ENCODE measurements around the gene PSMB7. TPM values are rescaled to one million over a fixed set of nuclear protein-coding genes. Genes with fewer than 3 reads are reported as not detected.

The PSMB7 gene
- total RNA-seq, 1 donor from 2014 or later, result 120 TPM

DNA sequence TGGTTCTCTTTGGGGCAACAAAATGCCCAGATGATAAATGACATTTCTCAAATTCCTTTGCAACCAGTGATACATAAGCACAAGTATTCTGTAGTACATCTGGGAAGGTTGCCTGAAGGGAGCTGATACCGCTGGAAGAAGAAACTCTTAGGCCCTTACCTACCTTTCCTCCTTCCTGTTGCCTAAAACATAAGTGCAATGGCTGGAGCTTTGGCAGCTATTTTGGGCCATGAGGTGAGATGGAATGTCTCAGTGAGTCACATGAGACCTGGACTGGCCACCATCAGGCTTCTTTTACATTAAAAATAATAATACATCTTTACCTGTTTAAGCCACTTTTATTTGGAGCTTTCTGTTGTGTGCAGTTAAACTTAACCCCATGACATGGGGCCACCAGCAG is 23.8 kb upstream of the PSMB7 start:
- CTCF ChIA-PET, result no interaction called here
- intact Hi-C loops (cut with micrococcal nuclease), result no loop called here

GRCh38 chr9:124438091-124438490 is 22.8 kb upstream of the PSMB7 start:
- H3K36me3 Mint-ChIP-seq (ENCODE audit: low read depth), result no peaks in the 10 kb centered on the region
- intact Hi-C loops (cut with micrococcal nuclease), result no loop called here
- TF ChIP-seq, protein P1, sequence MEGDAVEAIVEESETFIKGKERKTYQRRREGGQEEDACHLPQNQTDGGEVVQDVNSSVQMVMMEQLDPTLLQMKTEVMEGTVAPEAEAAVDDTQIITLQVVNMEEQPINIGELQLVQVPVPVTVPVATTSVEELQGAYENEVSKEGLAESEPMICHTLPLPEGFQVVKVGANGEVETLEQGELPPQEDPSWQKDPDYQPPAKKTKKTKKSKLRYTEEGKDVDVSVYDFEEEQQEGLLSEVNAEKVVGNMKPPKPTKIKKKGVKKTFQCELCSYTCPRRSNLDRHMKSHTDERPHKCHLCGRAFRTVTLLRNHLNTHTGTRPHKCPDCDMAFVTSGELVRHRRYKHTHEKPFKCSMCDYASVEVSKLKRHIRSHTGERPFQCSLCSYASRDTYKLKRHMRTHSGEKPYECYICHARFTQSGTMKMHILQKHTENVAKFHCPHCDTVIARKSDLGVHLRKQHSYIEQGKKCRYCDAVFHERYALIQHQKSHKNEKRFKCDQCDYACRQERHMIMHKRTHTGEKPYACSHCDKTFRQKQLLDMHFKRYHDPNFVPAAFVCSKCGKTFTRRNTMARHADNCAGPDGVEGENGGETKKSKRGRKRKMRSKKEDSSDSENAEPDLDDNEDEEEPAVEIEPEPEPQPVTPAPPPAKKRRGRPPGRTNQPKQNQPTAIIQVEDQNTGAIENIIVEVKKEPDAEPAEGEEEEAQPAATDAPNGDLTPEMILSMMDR (IDR thresholded peaks at IDR 0.05), result no peak
- no peak for DNase-seq
- peaks cover 19% of the 10 kb centered on the region for H3K27me3 Mint-ChIP-seq
- no peak for ATAC-seq (ENCODE audit: low read depth)
- ChIA-PET POLR2A (no interaction called here), CTCF (no interaction called here)
- no peaks in the 10 kb centered on the region for H3K9me3 Mint-ChIP-seq
- no peaks in the 10 kb centered on the region for H3K4me1 Mint-ChIP-seq
- H3K4me3 Mint-ChIP-seq, result no peak overlapping the region
- H3K27ac Mint-ChIP-seq, result no peak overlapping the region

More for the DNA sequence above, 23.8 kb upstream of the PSMB7 start:
- no peak overlapping the region for H3K27ac Mint-ChIP-seq
- DNase-seq (no peak), ATAC-seq (ENCODE audit: low read depth) (no peak)
- peaks cover 2% of the 10 kb centered on the region for H3K9me3 Mint-ChIP-seq
- H3K4me1 Mint-ChIP-seq, result no peaks in the 10 kb centered on the region
- peaks cover 23% of the 10 kb centered on the region for H3K27me3 Mint-ChIP-seq
- POLR2A ChIA-PET, result no interaction called here
- H3K36me3 Mint-ChIP-seq (ENCODE audit: low read depth), result no peaks in the 10 kb centered on the region
- no peak overlapping the region for H3K4me3 Mint-ChIP-seq
- TF ChIP-seq, protein P1 (IDR thresholded peaks at IDR 0.05), result no peak

DNA sequence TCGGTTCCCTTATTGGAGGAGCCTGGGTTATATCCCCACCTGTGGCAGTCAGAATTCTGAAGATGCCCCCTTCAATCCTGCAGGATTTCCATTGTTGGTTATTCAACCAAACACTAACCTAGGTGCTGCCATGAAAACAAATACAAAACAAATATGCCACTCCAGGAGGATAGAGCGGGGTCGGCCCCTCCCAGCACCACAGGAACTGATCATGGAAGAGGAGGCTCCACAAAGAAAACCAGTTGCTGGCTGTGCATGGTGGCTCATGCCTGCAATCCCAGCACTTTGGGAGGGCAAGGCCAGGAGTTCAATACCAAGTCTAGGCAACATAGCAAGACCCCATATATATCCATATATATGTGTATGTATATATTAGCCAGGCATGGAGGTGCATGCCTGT is 21.8 kb upstream of the PSMB7 start:
- ChIA-PET POLR2A (no interaction called here), CTCF (no interaction called here)
- DNase-seq, result no peak
- TF ChIP-seq, protein P1 (IDR thresholded peaks at IDR 0.05), result no peak
- Mint-ChIP-seq H3K4me3 (no peak overlapping the region), H3K36me3 (ENCODE audit: low read depth) (no peaks in the 10 kb centered on the region), H3K9me3 (no peaks in the 10 kb centered on the region), H3K4me1 (no peaks in the 10 kb centered on the region), H3K27me3 (peaks cover 18% of the 10 kb centered on the region), H3K27ac (no peak overlapping the region)
- intact Hi-C loops (cut with micrococcal nuclease), result no loop called here
- ATAC-seq (ENCODE audit: low read depth), result no peak

- TF ChIP-seq, protein P1 (IDR thresholded peaks at IDR 0.05), result no peak
- H3K4me3 Mint-ChIP-seq, result no peak overlapping the region
- CTCF ChIA-PET, result no interaction called here
These were observed 21.1 kb upstream of the PSMB7 start for GRCh38 chr9:124436320-124436719.

DNA sequence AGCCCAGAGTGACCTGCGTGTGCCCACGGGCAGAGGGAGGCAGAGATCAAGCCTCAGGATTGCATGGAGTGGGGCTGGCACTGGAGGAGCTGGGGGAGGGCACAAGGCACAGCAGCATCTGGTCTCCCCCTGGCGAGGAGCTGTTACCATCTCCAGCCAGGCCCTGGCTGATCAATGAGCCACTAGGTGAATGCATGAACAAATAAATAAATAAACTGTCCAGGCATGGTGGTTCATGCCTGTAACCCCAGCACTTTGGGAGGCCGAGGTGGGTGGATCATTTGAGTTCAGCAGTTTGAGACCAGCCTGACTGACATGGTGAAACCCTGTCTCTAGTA is 14.3 kb upstream of the PSMB7 start:
- POLR2A ChIA-PET, result no interaction called here
- TF ChIP-seq, protein P1 (IDR thresholded peaks at IDR 0.05), result no peak
- no peak for ATAC-seq (ENCODE audit: low read depth)

More at GRCh38 chr9:124436320-124436719, 21.1 kb upstream of the PSMB7 start:
- DNase-seq (no peak), ATAC-seq (ENCODE audit: low read depth) (no peak)
- H3K9me3 Mint-ChIP-seq, result no peaks in the 10 kb centered on the region
- POLR2A ChIA-PET, result no interaction called here
- peaks cover 15% of the 10 kb centered on the region for H3K27me3 Mint-ChIP-seq
- no peak overlapping the region for H3K27ac Mint-ChIP-seq
- H3K4me1 Mint-ChIP-seq, result no peaks in the 10 kb centered on the region
- H3K36me3 Mint-ChIP-seq (ENCODE audit: low read depth), result no peaks in the 10 kb centered on the region
- intact Hi-C loops (cut with micrococcal nuclease), result no loop called here

More for the DNA sequence above, 14.3 kb upstream of the PSMB7 start:
- H3K4me1 Mint-ChIP-seq, result no peaks in the 10 kb centered on the region
- H3K36me3 Mint-ChIP-seq (ENCODE audit: low read depth), result no peaks in the 10 kb centered on the region
- peaks cover 2% of the 10 kb centered on the region for H3K27me3 Mint-ChIP-seq
- intact Hi-C loops (cut with micrococcal nuclease), result no loop called here
- CTCF ChIA-PET, result no interaction called here
- H3K9me3 Mint-ChIP-seq, result no peaks in the 10 kb centered on the region
- no peak for DNase-seq
- H3K27ac Mint-ChIP-seq, result no peak overlapping the region
- H3K4me3 Mint-ChIP-seq, result no peak overlapping the region

Data from activated B cell treated with CpG ODN at 0.5 μM for 24 hours (primary cell).